Fibroblast of mammary gland (primary cell): ENCODE results near the gene APMAP.

Experiments used
- DNase-seq: peaks from one replicate; pipeline ENCODE4 v3.0.0-alpha.2; 2010; ENCODE audit warnings: low read depth
- H3K4me3 ChIP-seq: 2 replicates; pipeline ENCODE4 v1.5.1; 2011; ENCODE audit warnings: low read depth, mild to moderate bottlenecking, low read length, moderate library complexity; ENCODE audit not compliant: control insufficient read depth
- TF ChIP-seq, protein P1 (sequence below): conservative IDR thresholded peaks from 2 replicates; pipeline ENCODE4 v1.5.1; 2011; ENCODE audit warnings: low read depth, low read length, inconsistent platforms; ENCODE audit not compliant: control insufficient read depth, insufficient read depth

APMAP gene

DNA sequence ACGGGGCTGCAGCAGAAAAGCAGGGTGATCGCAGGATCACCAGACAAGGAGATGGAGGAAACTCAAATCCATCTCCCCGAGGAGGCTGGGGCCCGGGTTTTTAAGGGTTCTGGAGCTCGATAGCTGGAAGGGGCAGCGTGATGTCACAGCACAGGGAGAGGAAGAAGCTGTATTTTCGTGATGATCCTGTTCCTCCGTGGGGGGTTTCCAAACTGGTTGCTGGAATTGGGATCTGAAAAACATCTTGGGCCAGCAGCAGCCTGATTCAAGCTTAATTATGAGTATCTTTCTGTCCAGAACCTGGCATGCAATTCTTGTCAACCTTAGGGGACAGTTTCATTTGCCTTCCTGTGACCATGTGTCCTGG is 39.4 kb downstream of the APMAP start:
- TF ChIP-seq, protein P1, sequence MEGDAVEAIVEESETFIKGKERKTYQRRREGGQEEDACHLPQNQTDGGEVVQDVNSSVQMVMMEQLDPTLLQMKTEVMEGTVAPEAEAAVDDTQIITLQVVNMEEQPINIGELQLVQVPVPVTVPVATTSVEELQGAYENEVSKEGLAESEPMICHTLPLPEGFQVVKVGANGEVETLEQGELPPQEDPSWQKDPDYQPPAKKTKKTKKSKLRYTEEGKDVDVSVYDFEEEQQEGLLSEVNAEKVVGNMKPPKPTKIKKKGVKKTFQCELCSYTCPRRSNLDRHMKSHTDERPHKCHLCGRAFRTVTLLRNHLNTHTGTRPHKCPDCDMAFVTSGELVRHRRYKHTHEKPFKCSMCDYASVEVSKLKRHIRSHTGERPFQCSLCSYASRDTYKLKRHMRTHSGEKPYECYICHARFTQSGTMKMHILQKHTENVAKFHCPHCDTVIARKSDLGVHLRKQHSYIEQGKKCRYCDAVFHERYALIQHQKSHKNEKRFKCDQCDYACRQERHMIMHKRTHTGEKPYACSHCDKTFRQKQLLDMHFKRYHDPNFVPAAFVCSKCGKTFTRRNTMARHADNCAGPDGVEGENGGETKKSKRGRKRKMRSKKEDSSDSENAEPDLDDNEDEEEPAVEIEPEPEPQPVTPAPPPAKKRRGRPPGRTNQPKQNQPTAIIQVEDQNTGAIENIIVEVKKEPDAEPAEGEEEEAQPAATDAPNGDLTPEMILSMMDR = no peak
- no peak for DNase-seq
- no peak overlapping the region for H3K4me3 ChIP-seq

DNA sequence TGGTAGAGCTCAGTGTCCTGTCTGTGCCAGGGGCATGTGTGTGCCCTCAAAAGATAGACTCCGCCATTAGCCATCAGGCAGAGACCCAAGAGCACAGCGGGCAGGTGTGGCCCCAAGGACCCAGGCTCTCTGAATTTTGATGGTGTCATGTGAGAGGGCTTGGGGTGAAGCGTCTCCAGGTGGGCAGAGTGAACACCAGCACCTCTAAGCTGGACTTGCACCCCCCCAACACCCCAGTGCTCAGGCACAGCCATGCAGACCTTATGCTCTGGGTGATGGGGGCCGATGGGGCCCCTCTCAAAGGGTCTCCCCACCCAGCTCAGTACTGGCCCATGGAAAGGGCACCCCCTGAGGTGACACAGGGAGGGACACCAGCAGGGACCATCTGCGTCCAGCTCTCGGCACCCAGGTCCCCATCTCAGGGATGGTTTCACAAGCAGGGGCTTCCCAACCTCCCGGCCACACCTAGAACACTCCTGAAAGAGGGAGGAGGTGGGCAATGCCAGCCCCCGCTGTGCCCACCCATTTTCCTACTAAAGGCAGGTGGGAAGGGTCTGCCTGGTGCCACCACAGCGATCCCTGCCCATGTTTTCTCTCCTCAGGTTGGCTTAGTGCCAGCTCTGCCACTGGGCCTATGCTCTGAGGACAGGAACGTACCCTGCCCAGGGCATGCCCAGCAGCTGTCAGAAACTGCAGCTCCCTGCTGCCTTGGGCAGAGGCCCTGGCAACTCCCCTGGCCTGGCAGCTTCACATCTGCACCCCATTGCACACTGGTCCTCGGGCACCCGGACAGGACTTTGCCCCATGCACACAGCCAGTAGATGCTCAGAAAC is 40.0 kb downstream of the APMAP start:
- DNase-seq = no peak
- TF ChIP-seq, protein P1 = no peak
- H3K4me3 ChIP-seq = no peak overlapping the region

DNA sequence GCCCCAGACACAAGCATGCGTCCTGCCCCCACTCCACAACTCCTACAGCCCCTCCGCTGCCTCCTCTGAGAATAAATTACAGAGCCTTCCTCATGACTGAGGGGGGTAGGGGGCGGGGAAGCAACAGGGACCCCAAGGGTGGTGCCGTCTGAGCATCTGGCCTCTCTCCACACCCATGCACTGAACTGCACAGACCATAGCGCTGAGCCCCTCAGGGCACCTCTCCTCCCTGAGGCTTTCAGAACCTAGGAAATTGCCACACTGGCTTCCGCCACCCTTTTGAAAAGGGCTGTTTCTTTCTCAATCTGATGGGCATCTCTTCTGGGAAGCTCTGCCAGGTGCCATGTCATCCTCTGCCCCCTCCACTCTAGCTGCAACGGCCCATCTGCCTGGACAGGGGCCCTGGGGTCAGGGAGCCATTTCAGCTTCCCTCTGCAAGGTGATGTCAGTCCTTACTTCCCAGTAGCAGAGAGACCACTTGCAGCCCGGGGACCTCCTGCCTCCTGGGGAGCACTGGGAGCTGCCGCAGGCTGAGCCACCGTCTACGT is 40.9 kb downstream of the APMAP start:
- DNase-seq = no peak
- no peak overlapping the region for H3K4me3 ChIP-seq
- TF ChIP-seq, protein P1 = no peak

DNA sequence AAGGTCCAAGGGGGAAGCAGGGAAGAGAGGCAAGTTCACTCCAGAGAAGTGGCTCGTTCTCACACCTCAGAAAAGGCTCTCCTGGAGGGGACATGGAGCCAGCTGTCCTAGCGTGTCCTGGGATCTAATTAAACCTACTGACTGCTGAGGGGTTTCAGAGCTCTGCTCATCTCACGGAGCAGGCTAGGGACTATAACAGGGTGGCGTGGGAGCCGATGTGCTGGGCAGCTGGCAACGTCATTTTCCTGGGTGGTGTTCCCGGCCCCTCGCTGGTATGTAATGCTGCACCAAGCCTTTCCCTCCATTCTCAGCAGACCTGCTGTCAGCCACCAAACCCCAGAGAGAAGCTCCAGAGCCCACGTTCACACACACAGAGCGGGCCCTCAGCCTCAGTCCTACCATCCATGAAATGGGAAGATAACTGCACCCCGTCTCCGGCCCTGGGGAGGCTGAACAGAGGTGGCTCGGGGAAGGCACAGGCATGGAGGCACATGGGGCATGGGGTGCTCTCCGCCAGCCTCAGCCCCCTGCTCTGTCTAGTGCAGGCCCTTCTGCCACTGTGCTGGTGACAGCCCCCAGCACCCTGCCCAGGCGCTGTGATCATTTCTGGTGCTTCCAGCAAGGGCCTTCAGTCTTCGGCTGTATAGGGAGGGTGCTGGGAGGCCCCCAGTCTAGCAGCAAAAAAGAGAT is 41.6 kb downstream of the APMAP start:
- TF ChIP-seq, protein P1 = no peak
- no peak for DNase-seq
- no peak overlapping the region for H3K4me3 ChIP-seq

DNA sequence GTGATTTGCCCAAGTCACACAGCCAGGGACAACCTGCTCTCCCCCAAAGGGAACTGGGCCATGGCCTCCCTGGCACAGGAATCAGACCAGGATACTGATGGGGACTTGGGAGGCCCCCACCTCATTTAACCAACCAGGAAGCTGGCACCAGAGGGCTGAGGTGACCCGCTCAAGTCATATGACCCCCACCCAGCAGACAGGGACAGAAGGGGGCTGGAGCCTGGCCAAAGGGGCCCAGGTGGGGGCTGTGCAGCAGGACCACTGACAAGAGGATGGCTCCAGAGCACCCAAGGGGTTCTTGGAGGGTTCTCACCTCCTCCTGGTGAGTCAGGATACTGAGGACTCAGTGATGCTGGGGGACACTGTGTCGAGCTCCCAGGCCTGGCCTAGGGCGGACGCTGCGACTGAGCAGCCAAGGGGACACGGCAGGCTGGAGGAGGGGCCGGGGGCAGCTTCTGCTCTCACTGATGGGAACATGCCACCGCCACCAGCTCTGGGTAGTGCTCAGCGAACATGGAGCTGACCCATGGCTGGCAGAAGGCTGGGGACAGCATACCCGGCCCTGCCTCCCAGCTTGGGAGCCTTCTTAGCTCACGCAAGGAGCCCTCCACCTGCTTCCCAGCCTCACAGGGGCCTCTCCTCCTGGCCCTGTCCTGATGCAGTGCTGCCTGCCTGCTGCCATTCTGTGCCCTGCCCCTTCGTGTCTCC is 42.3 kb downstream of the APMAP start:
- DNase-seq = no peak
- TF ChIP-seq, protein P1 = no peak
- no peak overlapping the region for H3K4me3 ChIP-seq

DNA sequence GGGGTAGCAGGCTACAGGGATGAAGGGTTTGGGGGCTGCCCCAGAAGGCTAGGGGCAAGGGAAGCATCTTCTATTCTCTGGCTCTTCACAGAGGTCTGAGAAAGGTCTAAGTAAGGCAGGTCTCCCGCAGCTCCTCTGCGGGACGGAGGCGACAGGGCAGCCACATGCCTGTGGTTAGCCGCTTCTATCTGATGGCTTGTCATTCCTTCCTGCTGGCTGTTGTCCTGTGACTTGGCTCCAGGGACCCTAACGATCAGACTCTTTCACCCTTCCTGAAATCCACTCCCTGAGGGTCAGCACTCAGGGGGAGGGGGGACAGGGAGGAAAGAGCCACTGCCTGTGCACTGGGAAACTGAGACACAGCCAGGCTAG is 42.8 kb downstream of the APMAP start:
- TF ChIP-seq, protein P1 = no peak
- DNase-seq = no peak
- H3K4me3 ChIP-seq = no peak overlapping the region
